Measurements from ENCODE around the gene ZGPAT. TPM values are rescaled to one million over a fixed set of nuclear protein-coding genes. Genes with fewer than 3 reads are reported as not detected.

ZGPAT gene
- total and polyA plus RNA-seq, 2 of the 13 experiments (the other 11 are each of a cell fraction or from before 2014, with no cell fraction given) = 23.0 to 41.9 TPM

DNA sequence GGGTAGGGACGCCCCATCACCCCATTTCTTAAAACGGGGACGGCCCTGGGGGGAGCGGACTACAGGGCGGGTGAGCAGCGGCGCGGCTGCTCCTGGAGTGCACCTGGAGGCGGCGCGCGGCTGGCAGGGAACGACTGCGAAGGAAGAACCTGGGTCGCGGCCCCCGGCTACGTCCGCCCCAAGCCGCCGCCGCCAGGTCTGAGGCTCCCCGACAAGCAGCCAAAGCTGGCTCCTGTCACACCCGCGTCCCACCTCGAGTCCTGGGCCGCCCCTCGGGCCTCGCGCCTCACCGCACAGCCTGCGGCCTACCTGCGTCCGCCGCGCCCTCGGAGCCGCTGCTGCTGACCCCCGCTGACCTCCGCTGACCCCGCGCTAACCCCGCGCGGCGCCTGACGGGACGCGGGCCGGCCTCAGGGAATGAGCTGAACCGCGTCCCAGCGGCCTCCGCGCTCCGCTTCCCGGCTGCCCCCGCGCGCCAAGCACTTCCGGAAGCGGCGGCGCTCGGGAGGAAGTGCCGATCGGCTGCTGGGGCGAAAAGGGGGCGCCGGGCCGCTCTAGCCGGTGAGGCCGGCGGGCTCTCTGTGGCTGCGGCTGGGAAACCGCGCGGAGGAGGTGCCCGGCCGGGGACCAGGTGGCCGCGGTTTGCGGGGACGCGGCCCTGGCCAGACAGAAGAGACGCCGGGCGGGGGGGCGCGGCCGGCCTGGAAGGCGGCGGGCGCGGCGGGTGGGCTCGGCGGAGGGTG is at the start of gene ZGPAT, which contains the start of gene ARFRP1 (continued):
- peak; percentile 75; the same call in 1 of the 2 replicates for TF ChIP-seq ISL2 (CRISPR knock-in tag; IDR thresholded peaks at IDR 0.05)
- TF ChIP-seq ZNF543 (CRISPR knock-in tag; IDR thresholded peaks at IDR 0.05) = no peak
- TF ChIP-seq, protein P1, sequence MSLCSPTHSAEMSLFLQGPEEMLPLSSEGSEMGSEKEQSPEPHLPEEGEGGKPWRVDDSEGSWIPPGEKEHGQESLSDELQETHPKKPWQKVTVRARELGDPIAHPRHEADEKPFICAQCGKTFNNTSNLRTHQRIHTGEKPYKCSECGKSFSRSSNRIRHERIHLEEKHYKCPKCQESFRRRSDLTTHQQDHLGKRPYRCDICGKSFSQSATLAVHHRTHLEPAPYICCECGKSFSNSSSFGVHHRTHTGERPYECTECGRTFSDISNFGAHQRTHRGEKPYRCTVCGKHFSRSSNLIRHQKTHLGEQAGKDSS (CRISPR knock-in tag; IDR thresholded peaks at IDR 0.05; ENCODE audit: borderline replicate concordance, low read depth) = peak; percentile 89
- peak; percentile 97; the same call in 1 of the 2 replicates for TF ChIP-seq HOXA9 (CRISPR knock-in tag; IDR thresholded peaks at IDR 0.05; ENCODE audit: borderline replicate concordance)
- peak; percentile 51 for TF ChIP-seq ZNF781 (CRISPR knock-in tag; IDR thresholded peaks at IDR 0.05; ENCODE audit: borderline replicate concordance, not compliant biosample characterization)
- TF ChIP-seq CENPT (CRISPR knock-in tag; IDR thresholded peaks at IDR 0.05; ENCODE audit: low read depth) = peak; percentile 74; the same call in 1 of the 2 replicates
- TF ChIP-seq HMG20B (CRISPR knock-in tag; conservative IDR thresholded peaks at IDR 0.05) = peak; percentile 64; the same call in 1 of the 2 replicates
- TF ChIP-seq ZNF235 (CRISPR knock-in tag; IDR thresholded peaks at IDR 0.05; ENCODE audit: borderline replicate concordance) = peak; percentile 95; the same call in 1 of the 2 replicates
- no peak for TF ChIP-seq NAIF1 (CRISPR knock-in tag; IDR thresholded peaks at IDR 0.05; ENCODE audit: borderline replicate concordance)
- peak; percentile 71; the same call in 1 of the 2 replicates for TF ChIP-seq NCOA2 (CRISPR knock-in tag; IDR thresholded peaks at IDR 0.05)
- TF ChIP-seq, protein P2, sequence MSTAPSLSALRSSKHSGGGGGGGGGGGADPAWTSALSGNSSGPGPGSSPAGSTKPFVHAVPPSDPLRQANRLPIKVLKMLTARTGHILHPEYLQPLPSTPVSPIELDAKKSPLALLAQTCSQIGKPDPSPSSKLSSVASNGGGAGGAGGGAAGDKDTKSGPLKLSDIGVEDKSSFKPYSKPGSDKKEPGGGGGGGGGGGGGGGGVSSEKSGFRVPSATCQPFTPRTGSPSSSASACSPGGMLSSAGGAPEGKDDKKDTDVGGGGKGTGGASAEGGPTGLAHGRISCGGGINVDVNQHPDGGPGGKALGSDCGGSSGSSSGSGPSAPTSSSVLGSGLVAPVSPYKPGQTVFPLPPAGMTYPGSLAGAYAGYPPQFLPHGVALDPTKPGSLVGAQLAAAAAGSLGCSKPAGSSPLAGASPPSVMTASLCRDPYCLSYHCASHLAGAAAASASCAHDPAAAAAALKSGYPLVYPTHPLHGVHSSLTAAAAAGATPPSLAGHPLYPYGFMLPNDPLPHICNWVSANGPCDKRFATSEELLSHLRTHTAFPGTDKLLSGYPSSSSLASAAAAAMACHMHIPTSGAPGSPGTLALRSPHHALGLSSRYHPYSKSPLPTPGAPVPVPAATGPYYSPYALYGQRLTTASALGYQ (CRISPR knock-in tag; IDR thresholded peaks at IDR 0.05) = peak; percentile 93
- TF ChIP-seq ERF (CRISPR knock-in tag; IDR thresholded peaks at IDR 0.05) = peak; percentile 97
- TF ChIP-seq, protein P3, sequence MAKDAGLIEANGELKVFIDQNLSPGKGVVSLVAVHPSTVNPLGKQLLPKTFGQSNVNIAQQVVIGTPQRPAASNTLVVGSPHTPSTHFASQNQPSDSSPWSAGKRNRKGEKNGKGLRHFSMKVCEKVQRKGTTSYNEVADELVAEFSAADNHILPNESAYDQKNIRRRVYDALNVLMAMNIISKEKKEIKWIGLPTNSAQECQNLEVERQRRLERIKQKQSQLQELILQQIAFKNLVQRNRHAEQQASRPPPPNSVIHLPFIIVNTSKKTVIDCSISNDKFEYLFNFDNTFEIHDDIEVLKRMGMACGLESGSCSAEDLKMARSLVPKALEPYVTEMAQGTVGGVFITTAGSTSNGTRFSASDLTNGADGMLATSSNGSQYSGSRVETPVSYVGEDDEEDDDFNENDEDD (CRISPR knock-in tag; IDR thresholded peaks at IDR 0.05; ENCODE audit: borderline replicate concordance) = peak; percentile 94
- peak; percentile 86; the same call in 1 of the 2 replicates for TF ChIP-seq PAX8 (CRISPR knock-in tag; IDR thresholded peaks at IDR 0.05; ENCODE audit: borderline replicate concordance)
- TF ChIP-seq, protein P4, sequence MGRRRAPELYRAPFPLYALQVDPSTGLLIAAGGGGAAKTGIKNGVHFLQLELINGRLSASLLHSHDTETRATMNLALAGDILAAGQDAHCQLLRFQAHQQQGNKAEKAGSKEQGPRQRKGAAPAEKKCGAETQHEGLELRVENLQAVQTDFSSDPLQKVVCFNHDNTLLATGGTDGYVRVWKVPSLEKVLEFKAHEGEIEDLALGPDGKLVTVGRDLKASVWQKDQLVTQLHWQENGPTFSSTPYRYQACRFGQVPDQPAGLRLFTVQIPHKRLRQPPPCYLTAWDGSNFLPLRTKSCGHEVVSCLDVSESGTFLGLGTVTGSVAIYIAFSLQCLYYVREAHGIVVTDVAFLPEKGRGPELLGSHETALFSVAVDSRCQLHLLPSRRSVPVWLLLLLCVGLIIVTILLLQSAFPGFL (CRISPR knock-in tag; IDR thresholded peaks at IDR 0.05) = no peak
- TF ChIP-seq, protein P5, sequence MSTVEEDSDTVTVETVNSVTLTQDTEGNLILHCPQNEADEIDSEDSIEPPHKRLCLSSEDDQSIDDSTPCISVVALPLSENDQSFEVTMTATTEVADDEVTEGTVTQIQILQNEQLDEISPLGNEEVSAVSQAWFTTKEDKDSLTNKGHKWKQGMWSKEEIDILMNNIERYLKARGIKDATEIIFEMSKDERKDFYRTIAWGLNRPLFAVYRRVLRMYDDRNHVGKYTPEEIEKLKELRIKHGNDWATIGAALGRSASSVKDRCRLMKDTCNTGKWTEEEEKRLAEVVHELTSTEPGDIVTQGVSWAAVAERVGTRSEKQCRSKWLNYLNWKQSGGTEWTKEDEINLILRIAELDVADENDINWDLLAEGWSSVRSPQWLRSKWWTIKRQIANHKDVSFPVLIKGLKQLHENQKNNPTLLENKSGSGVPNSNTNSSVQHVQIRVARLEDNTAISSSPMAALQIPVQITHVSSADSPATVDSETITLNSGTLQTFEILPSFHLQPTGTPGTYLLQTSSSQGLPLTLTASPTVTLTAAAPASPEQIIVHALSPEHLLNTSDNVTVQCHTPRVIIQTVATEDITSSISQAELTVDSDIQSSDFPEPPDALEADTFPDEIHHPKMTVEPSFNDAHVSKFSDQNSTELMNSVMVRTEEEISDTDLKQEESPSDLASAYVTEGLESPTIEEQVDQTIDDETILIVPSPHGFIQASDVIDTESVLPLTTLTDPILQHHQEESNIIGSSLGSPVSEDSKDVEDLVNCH (CRISPR knock-in tag; IDR thresholded peaks at IDR 0.05) = no peak
- TF ChIP-seq, protein P6, sequence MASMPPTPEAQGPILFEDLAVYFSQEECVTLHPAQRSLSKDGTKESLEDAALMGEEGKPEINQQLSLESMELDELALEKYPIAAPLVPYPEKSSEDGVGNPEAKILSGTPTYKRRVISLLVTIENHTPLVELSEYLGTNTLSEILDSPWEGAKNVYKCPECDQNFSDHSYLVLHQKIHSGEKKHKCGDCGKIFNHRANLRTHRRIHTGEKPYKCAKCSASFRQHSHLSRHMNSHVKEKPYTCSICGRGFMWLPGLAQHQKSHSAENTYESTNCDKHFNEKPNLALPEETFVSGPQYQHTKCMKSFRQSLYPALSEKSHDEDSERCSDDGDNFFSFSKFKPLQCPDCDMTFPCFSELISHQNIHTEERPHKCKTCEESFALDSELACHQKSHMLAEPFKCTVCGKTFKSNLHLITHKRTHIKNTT (CRISPR knock-in tag; IDR thresholded peaks at IDR 0.05) = peak; percentile 98; the same call in 1 of the 2 replicates
- TF ChIP-seq MEIS2 (CRISPR knock-in tag; IDR thresholded peaks at IDR 0.05) = peak; percentile 80
- TF ChIP-seq RCOR2 (CRISPR knock-in tag; IDR thresholded peaks at IDR 0.05) = no peak
- peak; percentile 96; the same call in 1 of the 2 replicates for TF ChIP-seq ZNF720 (CRISPR knock-in tag; IDR thresholded peaks at IDR 0.05)
